Activated B cell treated with CpG ODN at 0.5 μM for 24 hours (primary cell): ENCODE results near the gene SPEF1. TPM values are rescaled to one million over a fixed set of nuclear protein-coding genes. Genes with fewer than 3 reads are reported as not detected.

ENCODE experiments used
- ATAC-seq: fragments of 200-7000 bp; cut with Tn5 transposase; one replicate; pipeline ENCODE4 v1.10.0; 2021; ENCODE audit warnings: low read depth, mild to moderate bottlenecking, moderate library complexity
- CTCF ChIA-PET: fragments of 350-600 bp; sonication (Branson Sonifier 250); formaldehyde crosslinking; loops from one replicate; lab custom pipeline; 2021; ENCODE audit warnings: antibody characterized with exemption; lab: Charles Lee
- POLR2A ChIA-PET: fragments of 350-600 bp; sonication (Branson Sonifier 250); formaldehyde crosslinking; loops from one replicate; lab custom pipeline; 2021; ENCODE audit warnings: antibody characterized with exemption; lab: Charles Lee
- DNase-seq: peaks from one replicate; pipeline ENCODE4 v3.0.0; 2022
- H3K27ac Mint-ChIP-seq: one replicate; pipeline ENCODE4 v1.8.0; 2020; ENCODE audit warnings: mixed read lengths
- H3K27me3 Mint-ChIP-seq: one replicate; pipeline ENCODE4 v1.8.0; 2021; ENCODE audit warnings: mixed read lengths
- H3K36me3 Mint-ChIP-seq: one replicate; pipeline ENCODE4 v1.8.0; 2021; ENCODE audit warnings: low read depth, mixed read lengths
- H3K4me1 Mint-ChIP-seq: one replicate; pipeline ENCODE4 v1.8.0; 2021; ENCODE audit warnings: mixed read lengths
- H3K4me3 Mint-ChIP-seq: one replicate; pipeline ENCODE4 v1.8.0; 2020; ENCODE audit warnings: mild to moderate bottlenecking, mixed read lengths
- H3K9me3 Mint-ChIP-seq: one replicate; pipeline ENCODE4 v1.8.0; 2020; ENCODE audit warnings: mixed read lengths
- CTCF ChIP-seq: fragments of 200-600 bp; IDR thresholded peaks from one replicate; pipeline ENCODE4 v1.8.0; 2022; ENCODE audit warnings: antibody characterized with exemption, mild to moderate bottlenecking
- intact Hi-C: fragments of 100-400 bp; cut with micrococcal nuclease; formaldehyde crosslinking; loops from one replicate; pipeline ENCODE4 v1.15.1; 2024
- total RNA-seq: library from RNA; stranded (reverse); gene quantifications from 2 replicates; pipeline ENCODE4 v1.2.3, GENCODE V29; 2022

Gene SPEF1
- total RNA-seq, 1 donor from 2014 or later: not detected

- intact Hi-C loops: loop anchor here (1.0 to 2.0 kb wide), 6 partner anchors 10 to 300 kb away; partner anchors contain the start of genes AP5S1 and MAVS
- no peaks in the 10 kb centered on the region for H3K27me3 Mint-ChIP-seq
- POLR2A ChIA-PET: interaction anchor here (0.5 to 4.9 kb wide), 8 partner anchors 8 to 73 kb away, joined by 3 to 65 read pairs (median 10); partner anchors contain the start of genes ADISSP, AP5S1, CDC25B and MAVS
- CTCF ChIA-PET: interaction anchor here (1.1 to 4.7 kb wide), 5 partner anchors 8 to 300 kb away, joined by 3 to 46 read pairs (median 13); partner anchors contain the start of genes ADISSP and AP5S1
- H3K4me1 Mint-ChIP-seq: peaks cover 37% of the 10 kb centered on the region
- H3K27ac Mint-ChIP-seq: no peak overlapping the region
- no peak for TF ChIP-seq CTCF
- DNase-seq (no peak), ATAC-seq (no peak)
- H3K4me3 Mint-ChIP-seq: no peak overlapping the region
- H3K36me3 Mint-ChIP-seq: peaks cover 7% of the 10 kb centered on the region
- H3K9me3 Mint-ChIP-seq: no peaks in the 10 kb centered on the region
Measured at GRCh38 chr20:3785240-3786125, 4.2 kb upstream of the SPEF1 start.

GRCh38 chr20:3784863-3785239 is 3.6 kb upstream of the SPEF1 start:
- ChIA-PET POLR2A (interaction anchor here (1.1 to 4.9 kb wide), 4 partner anchors 10 to 35 kb away, joined by 3 to 65 read pairs (median 23); partner anchors contain the start of genes ADISSP, AP5S1 and CDC25B), CTCF (interaction anchor here (4.7 kb wide), 1 partner anchor 69 kb away, joined by 46 read pairs; no protein-coding TSS in a partner anchor)
- Mint-ChIP-seq H3K4me3 (peak overlapping the region; percentile 38), H3K27me3 (no peaks in the 10 kb centered on the region), H3K27ac (peak overlapping the region; percentile 37), H3K36me3 (peaks cover 7% of the 10 kb centered on the region), H3K9me3 (no peaks in the 10 kb centered on the region), H3K4me1 (peaks cover 40% of the 10 kb centered on the region)
- ATAC-seq: no peak
- TF ChIP-seq CTCF: no peak
- no peak for DNase-seq
- intact Hi-C loops: no loop called here

- DNase-seq (no peak), ATAC-seq (no peak)
- no peaks in the 10 kb centered on the region for H3K9me3 Mint-ChIP-seq
- intact Hi-C loops: no loop called here
- no peaks in the 10 kb centered on the region for H3K27me3 Mint-ChIP-seq
- peaks cover 45% of the 10 kb centered on the region for H3K4me1 Mint-ChIP-seq
- ChIA-PET POLR2A (interaction anchor here (0.6 to 1.1 kb wide), 2 partner anchors 16 to 624 kb away, joined by 3 to 8 read pairs; partner anchors contain the start of genes ADISSP, FASTKD5 and UBOX5), CTCF (no interaction called here)
- peak overlapping the region; percentile 38 for H3K4me3 Mint-ChIP-seq
- H3K36me3 Mint-ChIP-seq: peaks cover 7% of the 10 kb centered on the region
- H3K27ac Mint-ChIP-seq: peak overlapping the region; percentile 37
- TF ChIP-seq CTCF: no peak
Measured at GRCh38 chr20:3784216-3784853, 3.1 kb upstream of the SPEF1 start.

- POLR2A ChIA-PET: interaction anchor here (0.6 to 1.1 kb wide), 3 partner anchors 12 to 624 kb away, joined by 3 to 8 read pairs (median 4); partner anchors contain the start of genes ADISSP, FASTKD5 and UBOX5
- intact Hi-C loops: no loop called here
- H3K27ac Mint-ChIP-seq: peak overlapping the region; percentile 68
- peaks cover 7% of the 10 kb centered on the region for H3K36me3 Mint-ChIP-seq
- no peaks in the 10 kb centered on the region for H3K9me3 Mint-ChIP-seq
- no peak for DNase-seq
- peaks cover 46% of the 10 kb centered on the region for H3K4me1 Mint-ChIP-seq
- no peak for TF ChIP-seq CTCF
- H3K27me3 Mint-ChIP-seq: peaks cover under 1% of the 10 kb centered on the region
- no peak overlapping the region for H3K4me3 Mint-ChIP-seq
- CTCF ChIA-PET: no interaction called here
- ATAC-seq: no peak
Measured at GRCh38 chr20:3783511-3784195, 2.4 kb upstream of the SPEF1 start.
